SH-SY5Y (cell line): Measurements from ENCODE around the gene DYRK1A.

Source experiments
- GATA2 ChIP-seq: IDR thresholded peaks from 2 replicates; pipeline ENCODE4 v1.6.1; 2011; ENCODE audit warnings: mild to moderate bottlenecking, low read depth, low read length
- GATA3 ChIP-seq: IDR thresholded peaks from 2 replicates; pipeline ENCODE4 v1.6.1; 2011; ENCODE audit warnings: low read depth, mild to moderate bottlenecking, low read length, moderate library complexity

DYRK1A gene

DNA sequence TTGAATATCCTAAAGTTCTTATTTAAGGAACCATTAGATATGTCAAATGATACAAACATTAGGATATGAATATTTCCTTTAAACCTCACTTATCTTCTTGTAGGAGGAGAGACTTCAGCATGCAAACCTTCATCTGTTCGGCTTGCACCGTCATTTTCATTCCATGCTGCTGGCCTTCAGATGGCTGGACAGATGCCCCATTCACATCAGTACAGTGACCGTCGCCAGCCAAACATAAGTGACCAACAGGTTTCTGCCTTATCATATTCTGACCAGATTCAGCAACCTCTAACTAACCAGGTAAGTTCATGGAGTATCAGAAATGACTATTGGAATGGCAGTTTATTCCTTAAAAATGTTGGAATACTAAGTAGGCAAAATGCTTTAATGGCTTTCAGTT is 106.0 kb downstream of the DYRK1A start:
- TF ChIP-seq GATA2 (no peak), GATA3 (no peak)

DNA sequence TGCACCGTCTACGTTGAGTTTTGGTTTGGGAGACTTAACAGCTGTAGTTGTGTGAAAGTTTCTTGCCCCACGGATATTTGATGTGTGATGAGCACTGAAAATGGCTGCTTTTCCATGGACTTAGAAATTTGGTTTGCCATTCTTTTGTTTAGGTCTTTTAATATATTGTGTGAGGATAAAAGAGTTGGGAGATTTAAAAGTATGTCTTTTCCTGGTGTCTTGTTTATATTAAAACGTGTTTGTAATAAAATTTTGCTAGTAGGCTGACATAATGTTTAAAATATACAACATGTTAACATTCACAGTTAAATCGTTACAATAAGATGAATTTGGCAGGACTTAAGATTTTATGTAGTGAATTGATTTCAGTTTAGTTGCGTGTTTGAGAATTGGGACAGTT is 106.9 kb downstream of the DYRK1A start:
- TF ChIP-seq GATA3 = no peak
- no peak for TF ChIP-seq GATA2

DNA sequence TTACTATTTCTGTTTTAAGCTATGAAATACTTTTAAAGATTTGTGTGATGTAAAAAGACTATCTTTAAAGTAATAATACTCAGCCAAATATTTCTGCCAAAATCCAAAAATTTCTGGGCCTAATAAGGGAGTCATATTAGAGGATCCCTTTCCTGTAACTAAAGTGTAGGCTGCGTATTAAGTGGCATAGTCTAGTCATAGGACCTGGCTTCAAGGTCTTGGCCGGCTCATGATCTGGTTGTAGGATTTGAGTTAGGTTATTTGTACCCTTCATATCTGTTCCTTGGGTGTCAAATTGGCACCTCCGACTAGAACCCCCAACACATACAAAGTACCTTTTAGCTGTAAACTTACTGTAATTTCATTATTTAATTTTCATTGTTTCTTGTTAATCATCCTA is 107.8 kb downstream of the DYRK1A start:
- TF ChIP-seq GATA2 (no peak), GATA3 (no peak)

DNA sequence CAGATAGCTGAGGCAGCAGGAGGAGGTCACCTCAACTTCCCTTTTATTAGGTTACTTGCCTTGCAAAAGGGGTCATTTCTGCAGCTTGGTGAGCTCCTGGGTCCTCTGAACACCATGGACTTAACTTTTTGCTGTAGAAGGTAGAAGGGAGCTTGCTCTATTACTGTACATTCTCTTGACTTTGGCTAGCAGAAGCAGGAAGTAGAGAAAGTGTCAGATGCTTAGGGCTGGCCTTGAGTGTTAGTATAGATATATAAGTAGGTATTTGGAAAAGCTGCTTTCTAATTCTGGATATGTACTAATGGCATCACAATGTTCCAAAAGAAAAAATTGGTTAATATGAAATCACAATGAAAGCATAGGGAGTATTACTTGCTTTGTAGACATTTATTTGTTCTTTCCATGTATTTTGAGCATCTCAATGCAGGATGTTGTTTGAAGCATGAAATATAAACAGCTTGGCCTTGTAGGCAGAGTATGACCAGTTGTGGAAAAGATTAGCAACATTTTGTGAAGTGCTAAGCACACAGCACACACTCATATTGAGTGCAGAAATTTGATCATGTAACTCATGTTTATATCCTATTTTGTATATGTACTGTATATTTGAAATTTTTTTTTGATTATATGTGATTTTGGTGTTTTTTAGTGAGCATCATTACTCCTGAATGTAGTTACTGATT is 108.8 kb downstream of the DYRK1A start:
- TF ChIP-seq GATA3 (no peak), GATA2 (no peak)

DNA sequence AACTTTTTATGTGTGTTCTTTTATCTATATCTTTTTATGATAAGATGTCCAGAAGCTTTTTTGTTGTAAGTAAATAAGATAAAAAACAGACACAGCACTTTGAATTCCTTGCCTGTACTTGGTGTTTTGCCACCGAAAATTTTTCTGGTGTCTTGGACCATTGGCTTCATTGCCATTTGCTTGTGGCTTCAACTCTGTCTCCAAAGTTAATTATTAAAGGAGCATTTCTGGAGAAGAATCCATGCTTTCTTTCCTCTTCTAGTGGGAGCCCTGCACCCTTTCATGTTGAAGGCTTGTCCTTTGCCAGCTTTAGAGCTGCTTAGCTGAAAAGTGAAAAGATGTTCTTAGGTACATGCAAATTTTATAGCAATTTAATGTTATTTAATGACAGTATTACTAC is 112.2 kb downstream of the DYRK1A start:
- TF ChIP-seq GATA2 = no peak
- TF ChIP-seq GATA3 = no peak

DNA sequence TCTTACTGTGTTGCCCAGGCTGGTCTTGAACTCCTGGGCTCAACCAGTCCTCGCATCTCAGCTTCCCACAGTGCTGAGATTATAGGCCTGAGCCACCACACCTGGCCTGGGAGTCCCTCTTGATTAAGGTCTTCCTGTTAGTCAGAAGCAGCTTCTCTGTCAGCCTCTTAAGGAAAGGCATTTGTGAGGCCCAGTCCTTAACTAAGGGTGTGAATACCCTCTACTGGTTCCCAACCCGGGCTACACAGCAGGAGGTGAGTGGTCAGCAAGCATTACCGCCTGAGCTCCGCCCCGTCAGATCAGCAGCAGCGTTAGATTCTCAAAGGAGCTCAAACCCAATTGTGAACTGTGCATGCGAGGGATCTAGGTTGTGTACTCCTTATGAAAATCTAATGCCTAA is 117.2 kb downstream of the DYRK1A start:
- TF ChIP-seq GATA2 (no peak), GATA3 (no peak)

DNA sequence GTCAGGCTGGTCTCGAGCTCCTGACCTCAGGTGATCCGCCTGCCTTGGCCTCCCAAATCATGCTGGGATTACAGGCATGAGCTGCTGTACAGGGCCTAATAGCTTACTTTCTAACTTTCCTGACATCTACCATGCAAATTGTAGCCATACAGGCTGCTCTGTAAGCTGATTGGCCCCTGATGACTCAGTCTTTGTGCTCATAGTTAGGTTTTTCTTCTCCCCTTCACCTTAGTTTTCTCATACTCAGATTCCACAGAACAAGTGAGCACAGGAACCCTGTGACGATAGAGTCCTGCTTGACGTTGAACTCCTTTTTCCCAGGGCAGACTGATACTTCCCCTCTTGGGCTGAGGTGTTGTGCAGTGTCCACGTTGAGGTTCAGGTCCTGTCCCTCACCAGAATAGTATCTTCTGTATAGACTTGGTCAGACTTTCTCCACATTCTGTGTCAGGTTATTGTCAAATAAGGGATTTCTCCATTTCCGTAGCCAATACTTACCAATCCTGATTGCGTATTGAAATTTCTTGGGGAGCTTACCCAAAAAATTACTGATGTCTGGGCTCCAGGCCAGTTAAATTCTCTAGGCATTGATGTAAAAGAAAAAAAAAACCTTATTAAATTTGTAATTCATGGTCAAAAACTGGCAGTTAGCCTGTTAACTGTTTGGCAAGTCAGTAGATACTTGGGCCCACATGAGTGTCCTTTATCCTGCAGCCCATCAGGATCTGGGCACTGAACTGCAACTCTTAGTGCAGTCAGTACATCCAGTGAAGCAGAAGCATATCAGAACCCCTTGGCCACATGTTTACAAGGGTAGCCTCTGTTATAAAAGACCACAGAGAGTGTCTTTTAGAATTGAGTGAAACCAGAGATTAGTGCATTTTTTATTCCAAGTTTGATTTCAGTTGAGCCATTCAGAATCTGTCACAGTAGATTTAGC is 118.2 kb downstream of the DYRK1A start:
- TF ChIP-seq GATA2 (no peak), GATA3 (no peak)

DNA sequence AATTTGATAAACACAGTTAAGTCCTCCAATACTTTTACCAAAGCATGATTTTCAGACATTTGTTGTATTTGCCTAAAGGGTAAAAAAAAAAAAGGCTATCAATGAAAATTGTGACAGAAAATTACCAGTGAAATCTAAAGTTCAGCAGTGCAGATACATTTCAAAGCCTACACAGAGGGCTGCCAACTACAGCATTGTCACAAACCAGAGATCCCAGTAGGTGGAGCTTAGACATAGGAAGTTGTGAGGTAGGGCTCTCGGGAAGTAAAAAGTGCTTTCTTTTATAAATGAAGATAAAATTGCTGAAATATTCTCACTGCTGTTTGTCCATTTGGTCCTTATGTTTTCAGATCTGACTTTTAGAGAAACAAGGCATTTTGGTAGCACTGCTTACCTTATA is 123.0 kb downstream of the DYRK1A start:
- TF ChIP-seq GATA3 = no peak
- TF ChIP-seq GATA2 = no peak

DNA sequence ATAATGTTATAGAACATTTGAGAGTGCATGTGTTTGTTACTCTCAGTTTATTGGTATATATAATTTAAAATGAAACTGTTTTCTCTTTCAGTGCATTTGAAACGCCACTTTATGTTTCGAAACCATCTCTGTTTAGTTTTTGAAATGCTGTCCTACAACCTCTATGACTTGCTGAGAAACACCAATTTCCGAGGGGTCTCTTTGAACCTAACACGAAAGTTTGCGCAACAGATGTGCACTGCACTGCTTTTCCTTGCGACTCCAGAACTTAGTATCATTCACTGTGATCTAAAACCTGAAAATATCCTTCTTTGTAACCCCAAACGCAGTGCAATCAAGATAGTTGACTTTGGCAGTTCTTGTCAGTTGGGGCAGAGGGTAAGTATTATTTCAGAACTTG is 123.5 kb downstream of the DYRK1A start:
- TF ChIP-seq GATA2 (no peak), GATA3 (no peak)

DNA sequence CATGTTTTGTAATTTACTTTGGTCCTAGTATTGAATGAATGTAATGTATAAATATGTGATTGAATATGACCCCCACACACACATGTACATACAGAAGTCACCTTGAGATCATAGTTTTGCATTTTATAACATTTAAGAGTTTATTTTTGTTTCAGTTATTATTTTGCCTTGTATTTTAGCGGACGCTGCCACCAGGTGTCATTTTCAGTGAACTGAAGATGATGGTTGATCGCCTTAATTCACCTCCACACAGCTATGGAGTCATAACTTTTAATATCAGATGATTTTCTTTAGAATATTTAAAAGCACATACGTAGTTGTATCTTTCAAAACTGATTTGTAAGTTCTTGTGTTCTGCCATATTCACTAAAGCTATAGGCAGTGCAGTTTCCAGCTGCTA is 130.4 kb downstream of the DYRK1A start:
- TF ChIP-seq GATA3 = no peak
- TF ChIP-seq GATA2 = no peak

DNA sequence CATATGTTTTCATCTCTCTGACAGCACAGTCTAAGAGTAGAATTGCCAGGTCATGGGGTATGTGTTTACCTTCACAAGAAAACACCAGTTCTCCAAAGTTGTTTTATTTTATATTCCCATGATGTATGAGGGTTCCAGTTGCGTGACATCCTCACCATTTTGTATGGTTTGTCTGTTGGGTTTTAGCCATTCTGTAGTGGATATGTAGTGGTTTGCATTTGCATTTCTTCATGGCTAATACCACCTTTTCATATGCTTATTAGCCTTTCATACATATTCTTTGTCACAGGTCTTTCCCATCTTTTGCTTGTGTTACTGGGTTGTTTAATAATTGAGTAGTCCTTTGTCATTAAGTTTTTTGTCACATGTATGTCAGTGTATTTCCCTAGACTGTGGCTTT is 132.1 kb downstream of the DYRK1A start:
- TF ChIP-seq GATA2 (no peak), GATA3 (no peak)

DNA sequence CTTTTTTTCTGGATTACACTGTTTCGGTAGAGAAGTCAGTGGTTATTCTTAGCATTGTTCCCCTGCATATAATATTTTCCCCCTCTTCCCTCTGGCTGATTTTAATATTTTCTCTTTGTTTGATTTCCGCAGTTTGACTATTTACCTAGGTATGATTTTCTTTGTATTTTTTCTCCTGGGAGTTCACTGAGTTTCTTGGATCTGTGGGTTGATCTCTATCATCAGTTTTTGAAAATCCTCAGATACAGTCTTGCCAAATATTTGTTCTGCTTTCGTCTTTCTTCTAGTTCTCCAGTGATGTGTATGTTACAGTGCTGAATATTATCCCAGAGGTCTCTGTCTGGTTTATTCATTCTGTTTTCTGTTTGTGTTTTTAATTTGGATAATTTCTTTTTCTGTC is 136.4 kb downstream of the DYRK1A start:
- TF ChIP-seq GATA3 (no peak), GATA2 (no peak)

DNA sequence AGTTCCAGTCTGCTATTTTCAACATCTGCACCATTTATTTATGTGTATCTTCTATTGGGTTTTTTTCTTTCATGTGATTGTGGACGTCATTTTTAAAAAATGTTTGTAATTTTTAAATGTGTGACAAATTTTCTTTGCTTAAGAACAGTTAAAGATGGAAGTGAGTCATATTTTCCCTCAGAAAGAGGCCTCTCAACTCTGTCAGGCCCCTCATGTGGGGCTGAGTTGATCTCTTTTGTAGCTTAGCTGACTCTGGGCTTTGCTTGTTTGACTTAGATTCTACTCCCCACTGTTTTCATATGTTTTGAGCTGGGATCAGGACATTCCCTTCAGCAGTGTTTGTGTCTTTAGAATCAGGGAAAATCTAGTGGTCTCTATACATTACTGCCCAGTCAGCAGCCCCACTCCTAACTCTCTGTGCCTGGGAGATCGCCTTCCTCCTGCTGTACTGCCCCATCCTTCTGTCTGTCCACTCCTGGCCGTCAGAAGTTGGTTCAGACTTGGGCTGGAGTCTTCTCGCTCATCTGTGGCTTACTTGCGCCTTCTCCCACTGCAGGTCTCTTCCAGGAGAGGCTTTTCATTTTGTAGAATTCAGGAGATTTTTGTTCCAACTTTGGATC is 137.4 kb downstream of the DYRK1A start:
- TF ChIP-seq GATA2 (no peak), GATA3 (no peak)

DNA sequence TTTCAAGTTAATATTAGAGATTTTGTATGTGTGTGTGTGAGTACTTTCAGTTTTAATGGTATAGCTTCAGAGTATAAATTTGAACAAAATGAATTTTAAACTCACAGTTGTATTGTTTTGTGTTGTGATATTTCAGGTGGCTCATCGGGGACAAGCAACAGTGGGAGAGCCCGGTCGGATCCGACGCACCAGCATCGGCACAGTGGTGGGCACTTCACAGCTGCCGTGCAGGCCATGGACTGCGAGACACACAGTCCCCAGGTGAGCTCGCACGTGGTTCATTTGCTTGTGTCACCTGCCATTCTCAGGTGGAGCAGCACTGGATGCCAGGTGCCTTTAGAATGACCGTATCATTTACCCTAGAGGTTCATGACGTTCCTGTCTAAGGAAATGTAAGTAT is 139.4 kb downstream of the DYRK1A start:
- TF ChIP-seq GATA3 (no peak), GATA2 (no peak)

DNA sequence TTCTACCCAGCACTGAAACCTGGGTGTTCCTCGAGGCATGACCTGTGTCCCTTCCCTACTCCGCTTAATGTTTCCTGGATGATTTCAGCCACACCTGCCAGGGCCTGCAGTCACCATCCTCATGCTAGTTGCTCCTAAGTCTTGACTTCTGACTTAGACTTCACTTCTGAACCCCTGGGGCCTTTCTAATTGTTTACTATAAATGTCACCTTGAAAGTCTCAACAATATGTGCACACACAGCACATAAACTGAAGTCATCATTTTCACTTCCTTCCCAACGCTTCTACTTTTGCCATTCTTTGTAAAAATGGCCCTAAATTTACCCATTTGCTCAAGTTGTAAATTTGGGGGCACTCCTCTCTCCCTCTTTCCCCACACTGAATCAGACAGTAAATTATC is 141.1 kb downstream of the DYRK1A start:
- TF ChIP-seq GATA3 (no peak), GATA2 (no peak)

DNA sequence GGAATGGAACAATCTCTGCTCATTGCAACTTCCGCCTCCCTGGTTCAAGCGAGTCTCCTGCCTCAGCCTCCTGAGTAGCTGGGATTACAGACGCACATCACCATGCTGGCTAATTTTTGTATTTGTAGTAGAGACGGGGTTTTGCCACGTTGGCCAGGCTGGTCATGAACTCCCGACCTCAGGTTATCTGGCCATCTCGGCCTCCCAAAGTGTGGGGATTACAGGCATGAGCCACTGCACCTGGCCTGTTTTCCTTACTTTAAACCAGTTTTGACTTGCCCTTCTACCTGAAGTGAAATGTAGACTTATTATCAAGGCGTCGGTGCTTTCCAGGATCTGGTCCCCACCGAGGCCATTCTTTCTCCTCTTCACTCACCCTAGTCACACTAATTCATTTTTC is 141.8 kb downstream of the DYRK1A start:
- TF ChIP-seq GATA2 (no peak), GATA3 (no peak)
